Endothelial cell of umbilical vein (primary cell): Measurements from ENCODE around the gene ARHGAP22. TPM values are rescaled to one million over a fixed set of nuclear protein-coding genes. Genes with fewer than 3 reads are reported as not detected.

Experiments used
- BruUV-seq: library from RNA; stranded (reverse); fragments of 400-500 nt; replicated peaks from 2 replicates; lab custom pipeline; 2021; lab: Mats Ljungman, UMichigan
- CTCF ChIA-PET: fragments of 300-600, 350-600 bp; sonication (Branson Sonifier 250); formaldehyde crosslinking; loops from one replicate; lab custom pipeline; 2021; ENCODE audit warnings: antibody characterized with exemption, inconsistent platforms; lab: Charles Lee
- POLR2A ChIA-PET: fragments of 300-600, 350-600 bp; sonication (Branson Sonifier 250); formaldehyde crosslinking; loops from one replicate; lab custom pipeline; 2021; ENCODE audit warnings: antibody characterized with exemption, inconsistent platforms; lab: Charles Lee
- DNase-seq: peaks from one replicate; pipeline ENCODE4 v3.0.0-alpha.2; 2011; ENCODE audit warnings: low read depth, low spot score
- FAIRE-seq: peaks from 2 replicates; lab custom pipeline; 2011; peaks lifted over from hg19 to GRCh38; lab: Jason Lieb, UNC
- H2AFZ ChIP-seq: 2 replicates; pipeline ENCODE4 v1.6.0; 2012; ENCODE audit warnings: low read depth, low read length, control low read depth, inconsistent platforms
- H3K27ac ChIP-seq: 2 replicates; pipeline ENCODE4 v1.5.1; 2011; ENCODE audit warnings: low read depth, mild to moderate bottlenecking, control low read depth, low read length, moderate library complexity; ENCODE audit not compliant: insufficient read depth
- H3K27me3 ChIP-seq, 2 experiments: 2 replicates each; pipeline versions ENCODE4 v1.6.0 to v1.6.1; 2011; ENCODE audit warnings: low read length in 2 of 2, mixed read lengths in 1 of 2; ENCODE audit not compliant: control insufficient read depth in 2 of 2, insufficient read depth in 2 of 2
- H3K36me3 ChIP-seq, 2 experiments: 2 replicates in 1 of 2; 3 replicates in 1 of 2; pipeline ENCODE4 v1.5.1; 2011; ENCODE audit warnings: low read length in 2 of 2, mild to moderate bottlenecking in 1 of 2, moderate library complexity in 1 of 2; ENCODE audit not compliant: control insufficient read depth in 2 of 2, insufficient read depth in 2 of 2; ENCODE audit errors: extremely low read depth in 1 of 2
- H3K4me1 ChIP-seq: 3 replicates; pipeline ENCODE4 v1.5.1; 2011; ENCODE audit warnings: mild to moderate bottlenecking, low read length; ENCODE audit not compliant: control insufficient read depth, insufficient read depth; ENCODE audit errors: extremely low read depth
- H3K4me2 ChIP-seq: 2 replicates; pipeline ENCODE4 v1.6.1; 2011; ENCODE audit warnings: low read length, control low read depth, mixed read lengths; ENCODE audit not compliant: insufficient read depth
- H3K4me3 ChIP-seq, 3 experiments: fragments of 200-600 bp in 1 of 3; sonication (generic), shearing (Covaris generic) in 1 of 3; replicated peaks in 1 of 3; 2 replicates each; pipeline ENCODE4 v1.5.1; 2011 to 2016; ENCODE audit warnings: control low read depth in 3 of 3, low read length in 3 of 3, mild to moderate bottlenecking in 2 of 3, inconsistent platforms in 1 of 3, low read depth in 1 of 3, moderate library complexity in 1 of 3; ENCODE audit not compliant: insufficient read depth in 1 of 3
- H3K79me2 ChIP-seq: 2 replicates; pipeline ENCODE4 v1.6.0; 2012; ENCODE audit warnings: low read length, inconsistent platforms; ENCODE audit not compliant: control insufficient read depth, insufficient read depth
- H3K9ac ChIP-seq: replicated peaks from 2 replicates; pipeline ENCODE3; 2011; ENCODE audit warnings: low read length, control low read depth; ENCODE audit not compliant: insufficient read depth; ENCODE audit errors: extremely low read depth
- H3K9me1 ChIP-seq: replicated peaks from 3 replicates; pipeline ENCODE4 v1.6.0; 2011; ENCODE audit warnings: mild to moderate bottlenecking, low read length; ENCODE audit not compliant: control insufficient read depth, insufficient read depth; ENCODE audit errors: extremely low read depth
- H3K9me3 ChIP-seq: replicated peaks from 2 replicates; pipeline ENCODE4 v1.5.1; 2012; ENCODE audit warnings: low read length, inconsistent platforms; ENCODE audit not compliant: control insufficient read depth, insufficient read depth
- H4K20me1 ChIP-seq: replicated peaks from 2 replicates; pipeline ENCODE3; 2011; ENCODE audit warnings: mild to moderate bottlenecking, low read length; ENCODE audit not compliant: control insufficient read depth, insufficient read depth; ENCODE audit errors: extremely low read depth
- EZH2 ChIP-seq: IDR thresholded peaks from 2 replicates; pipeline ENCODE4 v1.6.1; 2012; ENCODE audit warnings: borderline replicate concordance, low read depth, mild to moderate bottlenecking, moderate library complexity, low read length, inconsistent platforms; ENCODE audit not compliant: severe bottlenecking
- FOS ChIP-seq: IDR thresholded peaks from 2 replicates; pipeline ENCODE4 v1.6.1; 2011; ENCODE audit warnings: mild to moderate bottlenecking, low read length, moderate library complexity, borderline replicate concordance; ENCODE audit not compliant: insufficient read depth
- GATA2 ChIP-seq: IDR thresholded peaks from 2 replicates; pipeline ENCODE4 v1.7.0; 2011; ENCODE audit warnings: low read depth, mild to moderate bottlenecking, moderate library complexity, mixed read lengths, low read length; ENCODE audit not compliant: insufficient read length, insufficient read depth
- JUN ChIP-seq: IDR thresholded peaks from 2 replicates; pipeline ENCODE4 v1.6.1; 2011; ENCODE audit warnings: borderline replicate concordance, low read depth; ENCODE audit not compliant: insufficient read length, insufficient read depth
- MAX ChIP-seq: IDR thresholded peaks from 2 replicates; pipeline ENCODE4 v1.6.1; 2011; ENCODE audit not compliant: insufficient read depth, insufficient read length
- MYC ChIP-seq: IDR thresholded peaks from one replicate; pipeline ENCODE4 v1.6.1; 2011; ENCODE audit warnings: mild to moderate bottlenecking, low read depth, low read length
- POLR2A ChIP-seq: IDR thresholded peaks from 2 replicates; pipeline ENCODE4 v1.6.1; 2012; ENCODE audit warnings: low read depth, mild to moderate bottlenecking, control low read depth, low read length
- POLR2AphosphoS5 ChIP-seq: IDR thresholded peaks from 2 replicates; pipeline ENCODE4 v1.6.1; 2012; ENCODE audit warnings: low read depth, mild to moderate bottlenecking, control low read depth, low read length, moderate library complexity; ENCODE audit not compliant: insufficient read depth
- dilution Hi-C: fragments of 300-500 bp; cut with MboI; formaldehyde crosslinking; loops from one replicate; pipeline ENCODE4 v1.15.0; 2019; ENCODE audit warnings: low sequenced_read_pairs; ENCODE audit not compliant: extremely low pct_ligation_motif_present
- intact Hi-C: fragments of 100-400 bp; cut with micrococcal nuclease; formaldehyde crosslinking; loops from one replicate; pipeline ENCODE4 v1.10.0; 2022
- polyA plus RNA-seq, 4 experiments: library from polyadenylated mRNA; depleted of rRNA in 3 of 4; stranded (reverse) in 3 of 4; unstranded in 1 of 4; fragments of >200 nt; gene quantifications; 2 replicates each; pipeline versions ENCODE4 v1.2.1 to v1.2.3, GENCODE V29; 2011 to 2012; ENCODE audit warnings: missing spikeins in 1 of 4
- total RNA-seq: library from RNA; stranded (reverse); gene quantifications from 2 replicates; pipeline ENCODE4 v1.2.3, GENCODE V29; 2021
- TF ChIP-seq, protein P1 (sequence below), 2 donors: IDR thresholded peaks; 1 replicate in 1 of 2; 2 replicates in 1 of 2; pipeline ENCODE4 v1.5.1; 2011; ENCODE audit warnings: low read length in 2 of 2, mild to moderate bottlenecking in 2 of 2, moderate library complexity in 2 of 2, control low read depth in 1 of 2, inconsistent platforms in 1 of 2, low read depth in 1 of 2; ENCODE audit not compliant: insufficient read depth in 1 of 2; ENCODE audit errors: extremely low read depth in 1 of 2

The ARHGAP22 gene
- total and polyA plus RNA-seq, 2 donors (not counting 3 experiments of a cell fraction or from before 2014, with no cell fraction given) = 8.6 to 50.3 TPM

DNA sequence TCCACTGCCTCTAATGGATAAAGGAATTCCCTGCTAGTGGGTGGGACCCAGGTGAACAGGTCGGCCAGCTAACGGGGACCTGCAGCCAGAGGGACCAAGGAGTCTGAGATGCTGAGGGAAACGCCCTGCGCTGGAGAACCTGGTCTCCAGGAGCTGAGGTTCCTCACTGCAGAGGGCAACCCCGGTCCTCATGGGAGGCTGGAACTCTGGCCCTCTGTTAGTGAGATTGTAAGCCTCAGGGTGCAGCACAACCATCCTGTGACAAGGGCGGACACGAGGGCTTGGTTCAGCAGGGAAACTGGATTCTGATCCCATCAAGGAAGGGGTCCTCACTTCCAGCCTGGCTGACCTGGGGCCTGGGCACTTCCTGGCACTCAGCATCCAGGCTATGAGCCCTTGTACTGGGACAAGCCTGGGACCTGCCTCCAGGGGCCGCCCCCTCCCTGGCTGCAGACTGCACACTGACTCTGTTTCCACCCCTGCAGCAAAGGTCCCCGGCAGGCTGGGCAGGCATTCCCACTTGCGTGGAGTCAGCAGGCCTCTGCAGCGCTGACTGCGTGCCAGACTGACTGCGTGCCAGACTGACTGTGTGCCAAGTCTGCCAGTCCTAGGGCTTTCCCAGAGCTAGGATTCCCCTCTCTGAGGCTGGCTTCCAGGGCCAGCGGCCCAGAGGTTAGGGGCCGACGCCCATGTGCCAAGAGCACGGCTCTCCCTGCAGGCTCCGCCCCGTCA, 155.2 kb downstream of the ARHGAP22 start:
- BruUV-seq = no TSS peak
- H3K79me2 ChIP-seq = no peaks in the 10 kb centered on the region
- H3K36me3 ChIP-seq = peaks cover 3 to 21% of the 10 kb centered on the region in 2 experiments
- no peaks in the 10 kb centered on the region for H3K9me3 ChIP-seq
- intact Hi-C loops = no loop called here
- no peak overlapping the region for H2AFZ ChIP-seq
- H3K4me1 ChIP-seq = peaks cover 5% of the 10 kb centered on the region
- H4K20me1 ChIP-seq = no peaks in the 10 kb centered on the region
- H3K27ac ChIP-seq = no peak overlapping the region
- no peaks in the 10 kb centered on the region for H3K27me3 ChIP-seq
- H3K9ac ChIP-seq = no peak overlapping the region
- TF ChIP-seq, protein P1, sequence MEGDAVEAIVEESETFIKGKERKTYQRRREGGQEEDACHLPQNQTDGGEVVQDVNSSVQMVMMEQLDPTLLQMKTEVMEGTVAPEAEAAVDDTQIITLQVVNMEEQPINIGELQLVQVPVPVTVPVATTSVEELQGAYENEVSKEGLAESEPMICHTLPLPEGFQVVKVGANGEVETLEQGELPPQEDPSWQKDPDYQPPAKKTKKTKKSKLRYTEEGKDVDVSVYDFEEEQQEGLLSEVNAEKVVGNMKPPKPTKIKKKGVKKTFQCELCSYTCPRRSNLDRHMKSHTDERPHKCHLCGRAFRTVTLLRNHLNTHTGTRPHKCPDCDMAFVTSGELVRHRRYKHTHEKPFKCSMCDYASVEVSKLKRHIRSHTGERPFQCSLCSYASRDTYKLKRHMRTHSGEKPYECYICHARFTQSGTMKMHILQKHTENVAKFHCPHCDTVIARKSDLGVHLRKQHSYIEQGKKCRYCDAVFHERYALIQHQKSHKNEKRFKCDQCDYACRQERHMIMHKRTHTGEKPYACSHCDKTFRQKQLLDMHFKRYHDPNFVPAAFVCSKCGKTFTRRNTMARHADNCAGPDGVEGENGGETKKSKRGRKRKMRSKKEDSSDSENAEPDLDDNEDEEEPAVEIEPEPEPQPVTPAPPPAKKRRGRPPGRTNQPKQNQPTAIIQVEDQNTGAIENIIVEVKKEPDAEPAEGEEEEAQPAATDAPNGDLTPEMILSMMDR (IDR thresholded peaks at IDR 0.05; ENCODE audit: extremely low read depth in 1 of 2, insufficient read depth in 1 of 2, low read depth in 1 of 2, low read length in 2 of 2) = no peak
- TF ChIP-seq POLR2A = no peak
- TF ChIP-seq EZH2 = no peak
- TF ChIP-seq POLR2AphosphoS5 = no peak
- no peak for TF ChIP-seq MYC
- TF ChIP-seq FOS = no peak
- TF ChIP-seq MAX = no peak
- TF ChIP-seq JUN = no peak
- TF ChIP-seq GATA2 = no peak
- H3K9me1 ChIP-seq = no peaks in the 10 kb centered on the region
- FAIRE-seq (no peak), DNase-seq (no peak)
- no peak overlapping the region for H3K4me3 ChIP-seq
- H3K4me2 ChIP-seq = no peak overlapping the region
- CTCF ChIA-PET = interaction anchor here (0.8 to 1.2 kb wide), 4 partner anchors 10 to 207 kb away, joined by 3 to 5 read pairs (median 4); no protein-coding TSS in a partner anchor
- dilution Hi-C loops = no loop called here
- POLR2A ChIA-PET = no interaction called here
